OCI-LY1 (cell line): ENCODE measurements around the gene SUPT3H.
"Not testable (repeated sequence)": the region's sequence is repeated elsewhere in the genome, so short reads cannot be mapped to it uniquely, and the experiment has no call there.

Source experiments
- H2AFZ ChIP-seq: fragments of 200-600 bp; sonication (generic), shearing (Covaris generic); 2 replicates; pipeline ENCODE4 v1.6.0; 2014; ENCODE audit warnings: antibody characterized with exemption, mild to moderate bottlenecking, low read length
- H3F3A ChIP-seq: fragments of 200-600 bp; sonication (generic), shearing (Covaris generic); 2 replicates; pipeline ENCODE4 v1.6.0; 2014; ENCODE audit warnings: mild to moderate bottlenecking, antibody characterized with exemption, low read length, moderate library complexity; ENCODE audit not compliant: insufficient read depth
- H3K27ac ChIP-seq: fragments of 200-600 bp; sonication (generic); 2 replicates; pipeline ENCODE4 v1.5.1; 2014; ENCODE audit warnings: low read length, mixed run types, mild to moderate bottlenecking, low read depth; ENCODE audit not compliant: poor library complexity, severe bottlenecking
- H3K27me3 ChIP-seq: fragments of 200-600 bp; sonication (generic); 2 replicates; pipeline ENCODE4 v1.6.0; 2014; ENCODE audit warnings: antibody characterized with exemption, mild to moderate bottlenecking, low read length, moderate library complexity; ENCODE audit not compliant: insufficient read depth
- H3K36me3 ChIP-seq: fragments of 200-600 bp; sonication (generic); 2 replicates; pipeline ENCODE4 v1.6.1; 2014; ENCODE audit warnings: mild to moderate bottlenecking, antibody characterized with exemption, low read length, moderate library complexity, mixed read lengths; ENCODE audit not compliant: insufficient read depth
- H3K4me1 ChIP-seq: fragments of 200-600 bp; sonication (generic); 2 replicates; pipeline ENCODE4 v1.5.1; 2014; ENCODE audit warnings: mild to moderate bottlenecking, low read length, moderate library complexity; ENCODE audit not compliant: insufficient read depth, severe bottlenecking
- H3K4me2 ChIP-seq: fragments of 200-600 bp; sonication (generic), shearing (Covaris generic); 2 replicates; pipeline ENCODE4 v1.6.1; 2014; ENCODE audit warnings: low read length
- H3K4me3 ChIP-seq: fragments of 200-600 bp; sonication (generic); 2 replicates; pipeline ENCODE4 v1.5.1; 2014; ENCODE audit warnings: low read length, low read depth, mild to moderate bottlenecking, mixed read lengths; ENCODE audit not compliant: poor library complexity, severe bottlenecking
- H3K79me2 ChIP-seq: fragments of 200-600 bp; shearing (Covaris generic); 2 replicates; pipeline ENCODE4 v1.6.1; 2016; ENCODE audit warnings: mixed run types, low read length, mixed read lengths; ENCODE audit not compliant: insufficient read depth
- H3K9ac ChIP-seq: fragments of 200-600 bp; sonication (generic), shearing (Covaris generic); 2 replicates; pipeline ENCODE4 v1.6.1; 2014; ENCODE audit warnings: mild to moderate bottlenecking, low read length, mixed read lengths
- H3K9me2 ChIP-seq: fragments of 200-600 bp; sonication (generic), shearing (Covaris generic); 2 replicates; pipeline ENCODE4 v1.6.1; 2014; ENCODE audit warnings: low read depth, mild to moderate bottlenecking, low read length, mixed read lengths
- H3K9me3 ChIP-seq: fragments of 200-600 bp; shearing (Covaris generic); 2 replicates; pipeline ENCODE4 v1.6.1; 2014; ENCODE audit warnings: low read length, mixed read lengths
- H4K20me1 ChIP-seq: fragments of 200-600 bp; sonication (generic), shearing (Covaris generic); 2 replicates; pipeline ENCODE4 v1.6.0; 2016; ENCODE audit warnings: mild to moderate bottlenecking, low read length; ENCODE audit not compliant: insufficient read depth
- EZH2 ChIP-seq: fragments of 200-600 bp; sonication (generic), shearing (Covaris generic); IDR thresholded peaks from 2 replicates; pipeline ENCODE4 v1.8.0; 2017; ENCODE audit warnings: borderline replicate concordance, mixed run types, mild to moderate bottlenecking, antibody characterized with exemption, low read length, moderate library complexity, mixed read lengths
- TF ChIP-seq, protein P1 (sequence below): fragments of 200-600 bp; sonication (generic), shearing (Covaris generic); IDR thresholded peaks from 2 replicates; pipeline ENCODE4 v1.5.1; 2017; ENCODE audit warnings: mild to moderate bottlenecking, antibody characterized with exemption, low read length, moderate library complexity, mixed read lengths

SUPT3H gene

DNA sequence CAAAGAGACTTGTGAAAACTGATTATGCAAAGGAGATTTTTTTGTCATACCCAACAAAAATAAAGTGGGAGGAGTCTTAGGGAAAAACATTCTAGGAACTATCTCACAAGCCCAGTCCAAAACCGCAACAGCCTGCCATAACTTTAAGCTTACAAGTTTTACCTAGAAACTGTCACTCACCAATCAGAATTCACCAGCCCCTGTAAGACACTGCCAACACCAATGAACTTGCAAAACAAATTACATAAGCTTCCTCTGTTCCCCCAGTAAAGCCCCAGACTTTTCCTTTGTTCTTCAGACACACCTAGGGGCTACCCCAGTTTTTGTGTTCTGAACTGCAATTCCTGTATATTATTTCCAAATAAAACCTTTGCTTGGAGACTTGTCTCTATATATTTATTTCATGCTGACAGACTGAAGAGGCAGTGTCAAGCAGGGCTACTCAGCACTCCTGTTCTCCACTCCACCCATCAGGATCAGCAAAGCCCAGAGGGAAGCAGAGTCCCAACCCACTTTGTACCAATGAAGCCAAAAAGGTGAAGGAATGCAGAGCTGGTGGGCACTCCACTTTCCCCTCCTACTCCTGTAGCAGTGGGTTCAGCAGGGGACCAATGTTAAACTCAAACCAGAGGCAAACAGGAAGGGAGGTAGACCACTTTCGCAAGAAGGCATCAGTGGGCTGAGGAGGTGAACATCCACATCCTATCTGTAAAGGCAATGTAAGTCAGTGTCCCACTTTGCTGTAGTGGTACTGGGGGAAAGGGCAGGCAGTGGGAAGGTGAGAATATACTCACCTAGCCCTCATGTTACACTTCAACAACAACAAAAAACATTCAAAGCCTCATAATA lies 192.1 kb downstream of the SUPT3H start:
- H3K9me2 ChIP-seq, result no peaks in the 10 kb centered on the region
- no peaks in the 10 kb centered on the region for H3K79me2 ChIP-seq
- TF ChIP-seq, protein P1, sequence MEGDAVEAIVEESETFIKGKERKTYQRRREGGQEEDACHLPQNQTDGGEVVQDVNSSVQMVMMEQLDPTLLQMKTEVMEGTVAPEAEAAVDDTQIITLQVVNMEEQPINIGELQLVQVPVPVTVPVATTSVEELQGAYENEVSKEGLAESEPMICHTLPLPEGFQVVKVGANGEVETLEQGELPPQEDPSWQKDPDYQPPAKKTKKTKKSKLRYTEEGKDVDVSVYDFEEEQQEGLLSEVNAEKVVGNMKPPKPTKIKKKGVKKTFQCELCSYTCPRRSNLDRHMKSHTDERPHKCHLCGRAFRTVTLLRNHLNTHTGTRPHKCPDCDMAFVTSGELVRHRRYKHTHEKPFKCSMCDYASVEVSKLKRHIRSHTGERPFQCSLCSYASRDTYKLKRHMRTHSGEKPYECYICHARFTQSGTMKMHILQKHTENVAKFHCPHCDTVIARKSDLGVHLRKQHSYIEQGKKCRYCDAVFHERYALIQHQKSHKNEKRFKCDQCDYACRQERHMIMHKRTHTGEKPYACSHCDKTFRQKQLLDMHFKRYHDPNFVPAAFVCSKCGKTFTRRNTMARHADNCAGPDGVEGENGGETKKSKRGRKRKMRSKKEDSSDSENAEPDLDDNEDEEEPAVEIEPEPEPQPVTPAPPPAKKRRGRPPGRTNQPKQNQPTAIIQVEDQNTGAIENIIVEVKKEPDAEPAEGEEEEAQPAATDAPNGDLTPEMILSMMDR, result no peak
- no peak for TF ChIP-seq EZH2
- H3K9ac ChIP-seq, result no peak overlapping the region
- H3F3A ChIP-seq, result no peaks in the 10 kb centered on the region
- no peak overlapping the region for H2AFZ ChIP-seq
- H3K4me3 ChIP-seq, result no peak overlapping the region
- H3K4me2 ChIP-seq, result no peak overlapping the region
- H3K36me3 ChIP-seq, result no peaks in the 10 kb centered on the region
- H3K9me3 ChIP-seq, result no peaks in the 10 kb centered on the region
- H3K27me3 ChIP-seq, result no peaks in the 10 kb centered on the region
- no peak overlapping the region for H3K27ac ChIP-seq
- H3K4me1 ChIP-seq, result no peaks in the 10 kb centered on the region
- H4K20me1 ChIP-seq, result no peaks in the 10 kb centered on the region

- no peak overlapping the region for H2AFZ ChIP-seq
Observed at GRCh38 chr6:45184937-45185336, 192.8 kb downstream of the SUPT3H start.

DNA sequence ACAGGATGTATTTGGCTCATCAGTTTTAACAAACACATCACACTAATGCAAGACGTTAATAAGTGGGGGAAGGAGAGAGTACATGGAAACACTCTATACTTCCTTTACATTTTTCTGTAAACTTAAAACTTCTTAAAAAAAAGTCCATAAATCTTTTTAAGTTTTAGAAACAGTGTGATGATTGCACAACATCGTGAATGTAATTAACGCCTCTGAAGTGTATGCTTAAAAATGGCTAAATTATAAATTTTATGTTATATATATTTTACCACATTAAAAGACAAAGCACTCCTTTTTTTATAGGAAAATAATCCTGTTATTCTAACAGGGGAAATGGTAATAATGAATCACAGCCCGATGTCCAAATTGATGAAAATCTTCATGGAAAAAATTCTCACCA lies 193.7 kb downstream of the SUPT3H start:
- H2AFZ ChIP-seq, result no peak overlapping the region
- no peaks in the 10 kb centered on the region for H3K36me3 ChIP-seq
- TF ChIP-seq EZH2, result no peak
- TF ChIP-seq, protein P1, result no peak
- H3K9me3 ChIP-seq, result no peaks in the 10 kb centered on the region
- H3K4me2 ChIP-seq, result no peak overlapping the region
- no peaks in the 10 kb centered on the region for H3K4me1 ChIP-seq
- H3K27me3 ChIP-seq, result no peaks in the 10 kb centered on the region
- no peaks in the 10 kb centered on the region for H4K20me1 ChIP-seq
- no peak overlapping the region for H3K9ac ChIP-seq
- H3K4me3 ChIP-seq, result no peak overlapping the region
- H3K9me2 ChIP-seq, result no peaks in the 10 kb centered on the region
- no peak overlapping the region for H3K27ac ChIP-seq
- no peaks in the 10 kb centered on the region for H3K79me2 ChIP-seq
- no peaks in the 10 kb centered on the region for H3F3A ChIP-seq

More at GRCh38 chr6:45184937-45185336, 192.8 kb downstream of the SUPT3H start:
- H3F3A ChIP-seq, result no peaks in the 10 kb centered on the region
- H3K36me3 ChIP-seq, result no peaks in the 10 kb centered on the region
- H3K9ac ChIP-seq, result no peak overlapping the region
- no peaks in the 10 kb centered on the region for H3K4me1 ChIP-seq
- no peak overlapping the region for H3K4me2 ChIP-seq
- no peak overlapping the region for H3K27ac ChIP-seq
- TF ChIP-seq, protein P1, result no peak
- TF ChIP-seq EZH2, result no peak
- no peak overlapping the region for H3K4me3 ChIP-seq
- no peaks in the 10 kb centered on the region for H3K27me3 ChIP-seq
- H4K20me1 ChIP-seq, result no peaks in the 10 kb centered on the region
- H3K79me2 ChIP-seq, result no peaks in the 10 kb centered on the region
- H3K9me2 ChIP-seq, result no peaks in the 10 kb centered on the region
- no peaks in the 10 kb centered on the region for H3K9me3 ChIP-seq

DNA sequence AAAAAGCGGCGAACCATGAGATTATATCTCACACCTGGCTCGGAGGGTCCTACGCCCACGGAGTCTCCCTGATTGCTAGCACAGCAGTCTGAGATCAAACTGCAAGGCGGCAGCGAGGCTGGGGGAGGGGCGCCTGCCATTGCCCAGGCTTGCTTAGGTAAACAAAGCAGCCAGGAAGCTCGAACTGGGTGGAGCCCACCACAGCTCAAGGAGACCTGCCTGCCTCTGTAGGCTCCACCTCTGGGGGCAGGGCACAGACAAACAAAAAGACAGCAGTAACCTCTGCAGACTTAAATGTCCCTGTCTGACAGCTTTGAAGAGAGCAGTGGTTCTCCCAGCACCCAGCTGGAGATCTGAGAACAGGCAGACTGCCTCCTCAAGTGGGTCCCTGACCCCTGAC lies 201.4 kb downstream of the SUPT3H start:
- H3F3A ChIP-seq, H3K27me3 ChIP-seq, H3K27ac ChIP-seq, H3K9me3 ChIP-seq, H3K9me2 ChIP-seq, H2AFZ ChIP-seq, H4K20me1 ChIP-seq, H3K4me2 ChIP-seq, H3K4me1 ChIP-seq, H3K4me3 ChIP-seq, H3K9ac ChIP-seq, H3K79me2 ChIP-seq, H3K36me3 ChIP-seq: not testable (repeated sequence)
